Neural cell (in vitro differentiated cells): ENCODE data around the gene TMEM120A. TPM values are rescaled to one million over a fixed set of nuclear protein-coding genes. Genes with fewer than 3 reads are reported as not detected.

Experiments
- H2AFZ ChIP-seq: fragments of 200-600, 300-800 bp; sonication (generic), shearing (Covaris generic); 2 replicates; pipeline ENCODE4 v1.6.0; 2014; ENCODE audit warnings: low read depth, mild to moderate bottlenecking, antibody characterized with exemption, low read length, moderate library complexity
- H3F3A ChIP-seq: fragments of 200-600 bp; shearing (Covaris generic); 2 replicates; pipeline ENCODE4 v1.6.1; 2016; ENCODE audit warnings: mild to moderate bottlenecking, moderate library complexity, mixed read lengths, antibody characterized with exemption, low read length; ENCODE audit not compliant: insufficient read depth, poor library complexity, severe bottlenecking
- H3K27ac ChIP-seq: fragments of 200-600, 300-800 bp; sonication (generic), shearing (Covaris generic); 2 replicates; pipeline ENCODE4 v1.5.1; 2014; ENCODE audit warnings: mild to moderate bottlenecking, low read length, moderate library complexity
- H3K27me3 ChIP-seq: fragments of 300-800, 200-600 bp; sonication (generic), shearing (Covaris generic); 2 replicates; pipeline ENCODE4 v1.6.0; 2014; ENCODE audit warnings: mild to moderate bottlenecking, low read depth, low read length, moderate library complexity; ENCODE audit not compliant: insufficient read depth
- H3K36me3 ChIP-seq: fragments of 300-800, 200-600 bp; sonication (generic), shearing (Covaris generic); 2 replicates; pipeline ENCODE4 v1.5.1; 2014; ENCODE audit warnings: mild to moderate bottlenecking, antibody characterized with exemption, low read length, moderate library complexity; ENCODE audit not compliant: insufficient read depth
- H3K4me2 ChIP-seq: fragments of 300-800, 200-600 bp; sonication (generic), shearing (Covaris generic); 2 replicates; pipeline ENCODE4 v1.6.0; 2014; ENCODE audit warnings: mild to moderate bottlenecking, low read length
- H3K4me3 ChIP-seq: fragments of 300-800, 200-600 bp; sonication (generic), shearing (Covaris generic); 2 replicates; pipeline ENCODE4 v1.5.1; 2014; ENCODE audit warnings: mild to moderate bottlenecking, low read length, moderate library complexity
- H3K79me2 ChIP-seq: fragments of 200-600 bp; shearing (Covaris generic); replicated peaks from 2 replicates; pipeline ENCODE4 v1.6.0; 2014; ENCODE audit warnings: mild to moderate bottlenecking, low read length, moderate library complexity; ENCODE audit not compliant: insufficient read depth
- H3K9ac ChIP-seq: fragments of 300-800, 200-600 bp; sonication (generic), shearing (Covaris generic); 2 replicates; pipeline ENCODE4 v1.6.1; 2016; ENCODE audit warnings: mild to moderate bottlenecking, low read length, mixed read lengths
- H3K9me2 ChIP-seq: fragments of 200-600 bp; shearing (Covaris generic); 2 replicates; pipeline ENCODE4 v1.6.1; 2016; ENCODE audit warnings: mild to moderate bottlenecking, low read length, mixed read lengths; ENCODE audit not compliant: insufficient read depth
- H3K9me3 ChIP-seq: fragments of 200-600, 300-800 bp; sonication (generic), shearing (Covaris generic); 2 replicates; pipeline ENCODE4 v1.6.1; 2016; ENCODE audit warnings: mild to moderate bottlenecking, mixed run types, low read length, moderate library complexity, mixed read lengths
- H4K20me1 ChIP-seq: fragments of 200-600 bp; shearing (Covaris generic); 2 replicates; pipeline ENCODE4 v1.6.1; 2016; ENCODE audit warnings: mild to moderate bottlenecking, mixed run types; ENCODE audit not compliant: insufficient read depth
- EP300 ChIP-seq: fragments of 450-650 bp; conservative IDR thresholded peaks from 2 replicates; pipeline ENCODE4 v1.6.1; 2014; ENCODE audit warnings: antibody characterized with exemption, mild to moderate bottlenecking, moderate library complexity; ENCODE audit not compliant: poor library complexity, severe bottlenecking
- EZH2 ChIP-seq: fragments of 200-600, 300-800 bp; shearing (Covaris generic), sonication (generic); IDR thresholded peaks from 2 replicates; pipeline ENCODE4 v1.6.1; 2014; ENCODE audit warnings: antibody characterized with exemption, low read length, borderline replicate concordance, mild to moderate bottlenecking; ENCODE audit not compliant: insufficient read depth, poor library complexity, severe bottlenecking
- MXI1 ChIP-seq: fragments of 450-650 bp; conservative IDR thresholded peaks from 2 replicates; pipeline ENCODE4 v1.6.1; 2014; ENCODE audit warnings: antibody characterized with exemption, mild to moderate bottlenecking; ENCODE audit not compliant: poor library complexity, severe bottlenecking
- POLR2AphosphoS5 ChIP-seq: IDR thresholded peaks from 2 replicates; pipeline ENCODE4 v1.6.1; 2012
- RAD21 ChIP-seq: fragments of 450-650 bp; conservative IDR thresholded peaks from 2 replicates; pipeline ENCODE4 v1.6.1; 2014; ENCODE audit warnings: antibody characterized with exemption, mild to moderate bottlenecking, moderate library complexity
- SMC3 ChIP-seq: fragments of 450-650 bp; conservative IDR thresholded peaks from 2 replicates; pipeline ENCODE4 v1.6.1; 2014; ENCODE audit warnings: antibody characterized with exemption, mild to moderate bottlenecking, moderate library complexity; ENCODE audit not compliant: poor library complexity
- TAF1 ChIP-seq: IDR thresholded peaks from 2 replicates; pipeline ENCODE4 v1.6.1; 2012; ENCODE audit warnings: low read depth
- polyA plus RNA-seq: library from polyadenylated mRNA; depleted of rRNA; stranded (reverse); fragments of >200 nt; gene quantifications from 2 replicates; pipeline ENCODE4 v1.2.3, GENCODE V29; 2014
- TF ChIP-seq, protein P1 (sequence below): fragments of 450-650 bp; IDR thresholded peaks from 2 replicates; pipeline ENCODE4 v1.5.1; 2014; ENCODE audit warnings: antibody characterized with exemption, mild to moderate bottlenecking, moderate library complexity; ENCODE audit not compliant: poor library complexity, severe bottlenecking
- TF ChIP-seq, protein P2 (sequence below): IDR thresholded peaks from 2 replicates; pipeline ENCODE4 v1.6.1; 2012; ENCODE audit warnings: borderline replicate concordance

Gene TMEM120A
- polyA plus RNA-seq, 1 donor from 2014 or later: 39.1 TPM

DNA sequence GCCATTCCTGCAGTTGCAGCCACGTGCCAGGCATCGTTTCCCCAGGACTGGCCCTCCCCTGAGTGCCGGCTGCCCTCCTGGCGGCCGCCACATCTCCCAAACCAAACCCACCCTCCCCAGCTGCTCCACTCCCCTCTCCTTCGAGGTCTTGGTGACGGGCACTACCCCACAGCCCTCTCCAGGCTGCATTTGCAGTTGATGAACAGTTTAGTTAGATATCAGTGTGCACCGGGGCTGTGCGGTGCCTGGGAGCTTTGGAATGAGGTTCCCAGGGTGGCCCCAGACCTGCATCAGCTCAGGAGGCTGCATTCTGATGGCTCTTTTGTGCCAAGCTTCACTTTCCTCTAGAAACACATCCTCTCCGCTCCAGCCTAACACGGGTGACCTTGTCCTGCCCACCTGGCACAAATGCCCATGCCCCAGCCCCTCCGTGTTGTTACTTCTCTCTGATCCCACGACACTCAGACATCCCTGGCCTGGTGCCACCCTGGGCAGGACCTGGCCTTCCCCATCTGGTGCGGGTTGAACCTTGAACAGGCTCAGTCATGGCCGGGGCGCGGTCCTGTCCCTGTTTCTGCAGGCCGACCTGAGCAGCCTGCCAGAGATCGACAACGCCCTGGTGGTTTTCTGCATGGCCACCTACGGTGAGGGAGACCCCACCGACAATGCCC is 14.5 kb downstream of the TMEM120A start:
- Histone ChIP-seq H3K4me2 (no peak overlapping the region), H4K20me1 (no peaks in the 10 kb centered on the region), H3K4me3 (no peak overlapping the region), H3K9me2 (no peaks in the 10 kb centered on the region), H3K27ac (no peak overlapping the region), H3K27me3 (no peaks in the 10 kb centered on the region), H3K79me2 (no peaks in the 10 kb centered on the region), H3F3A (no peaks in the 10 kb centered on the region), H3K36me3 (no peaks in the 10 kb centered on the region), H2AFZ (no peak overlapping the region), H3K9ac (no peak overlapping the region), H3K9me3 (no peaks in the 10 kb centered on the region)
- TF ChIP-seq EP300 (no peak), RAD21 (no peak), SMC3 (no peak), MXI1 (no peak), POLR2AphosphoS5 (no peak), EZH2 (no peak), TAF1 (no peak)
- TF ChIP-seq, protein P1, sequence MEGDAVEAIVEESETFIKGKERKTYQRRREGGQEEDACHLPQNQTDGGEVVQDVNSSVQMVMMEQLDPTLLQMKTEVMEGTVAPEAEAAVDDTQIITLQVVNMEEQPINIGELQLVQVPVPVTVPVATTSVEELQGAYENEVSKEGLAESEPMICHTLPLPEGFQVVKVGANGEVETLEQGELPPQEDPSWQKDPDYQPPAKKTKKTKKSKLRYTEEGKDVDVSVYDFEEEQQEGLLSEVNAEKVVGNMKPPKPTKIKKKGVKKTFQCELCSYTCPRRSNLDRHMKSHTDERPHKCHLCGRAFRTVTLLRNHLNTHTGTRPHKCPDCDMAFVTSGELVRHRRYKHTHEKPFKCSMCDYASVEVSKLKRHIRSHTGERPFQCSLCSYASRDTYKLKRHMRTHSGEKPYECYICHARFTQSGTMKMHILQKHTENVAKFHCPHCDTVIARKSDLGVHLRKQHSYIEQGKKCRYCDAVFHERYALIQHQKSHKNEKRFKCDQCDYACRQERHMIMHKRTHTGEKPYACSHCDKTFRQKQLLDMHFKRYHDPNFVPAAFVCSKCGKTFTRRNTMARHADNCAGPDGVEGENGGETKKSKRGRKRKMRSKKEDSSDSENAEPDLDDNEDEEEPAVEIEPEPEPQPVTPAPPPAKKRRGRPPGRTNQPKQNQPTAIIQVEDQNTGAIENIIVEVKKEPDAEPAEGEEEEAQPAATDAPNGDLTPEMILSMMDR: no peak
- TF ChIP-seq, protein P2, sequence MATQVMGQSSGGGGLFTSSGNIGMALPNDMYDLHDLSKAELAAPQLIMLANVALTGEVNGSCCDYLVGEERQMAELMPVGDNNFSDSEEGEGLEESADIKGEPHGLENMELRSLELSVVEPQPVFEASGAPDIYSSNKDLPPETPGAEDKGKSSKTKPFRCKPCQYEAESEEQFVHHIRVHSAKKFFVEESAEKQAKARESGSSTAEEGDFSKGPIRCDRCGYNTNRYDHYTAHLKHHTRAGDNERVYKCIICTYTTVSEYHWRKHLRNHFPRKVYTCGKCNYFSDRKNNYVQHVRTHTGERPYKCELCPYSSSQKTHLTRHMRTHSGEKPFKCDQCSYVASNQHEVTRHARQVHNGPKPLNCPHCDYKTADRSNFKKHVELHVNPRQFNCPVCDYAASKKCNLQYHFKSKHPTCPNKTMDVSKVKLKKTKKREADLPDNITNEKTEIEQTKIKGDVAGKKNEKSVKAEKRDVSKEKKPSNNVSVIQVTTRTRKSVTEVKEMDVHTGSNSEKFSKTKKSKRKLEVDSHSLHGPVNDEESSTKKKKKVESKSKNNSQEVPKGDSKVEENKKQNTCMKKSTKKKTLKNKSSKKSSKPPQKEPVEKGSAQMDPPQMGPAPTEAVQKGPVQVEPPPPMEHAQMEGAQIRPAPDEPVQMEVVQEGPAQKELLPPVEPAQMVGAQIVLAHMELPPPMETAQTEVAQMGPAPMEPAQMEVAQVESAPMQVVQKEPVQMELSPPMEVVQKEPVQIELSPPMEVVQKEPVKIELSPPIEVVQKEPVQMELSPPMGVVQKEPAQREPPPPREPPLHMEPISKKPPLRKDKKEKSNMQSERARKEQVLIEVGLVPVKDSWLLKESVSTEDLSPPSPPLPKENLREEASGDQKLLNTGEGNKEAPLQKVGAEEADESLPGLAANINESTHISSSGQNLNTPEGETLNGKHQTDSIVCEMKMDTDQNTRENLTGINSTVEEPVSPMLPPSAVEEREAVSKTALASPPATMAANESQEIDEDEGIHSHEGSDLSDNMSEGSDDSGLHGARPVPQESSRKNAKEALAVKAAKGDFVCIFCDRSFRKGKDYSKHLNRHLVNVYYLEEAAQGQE: no peak

DNA sequence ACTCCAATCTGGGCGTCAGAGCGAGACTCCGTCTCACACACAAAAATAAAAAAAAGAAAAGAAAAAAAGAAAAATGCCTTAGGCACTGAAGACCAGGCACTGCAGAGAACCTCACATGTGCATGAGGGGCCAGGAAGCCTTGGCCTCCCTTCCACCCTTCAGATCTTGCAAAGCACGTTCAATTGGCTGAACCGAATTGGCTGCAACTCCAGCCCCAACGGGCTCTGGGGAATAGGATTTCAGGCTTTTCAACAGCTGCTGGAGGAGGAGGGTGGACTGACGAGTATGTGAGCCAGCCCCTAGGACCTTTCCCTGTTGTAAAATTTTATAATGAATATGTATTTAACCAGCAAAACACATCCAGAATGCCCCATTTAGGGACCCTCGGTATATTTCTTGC is 16.7 kb downstream of the TMEM120A start:
- Histone ChIP-seq H3K4me2 (no peak overlapping the region), H3K9me2 (no peaks in the 10 kb centered on the region), H3K9me3 (no peaks in the 10 kb centered on the region), H3K27ac (no peak overlapping the region), H2AFZ (no peak overlapping the region), H3K4me3 (no peak overlapping the region), H3K79me2 (no peaks in the 10 kb centered on the region), H3K27me3 (no peaks in the 10 kb centered on the region), H4K20me1 (no peaks in the 10 kb centered on the region), H3F3A (no peaks in the 10 kb centered on the region), H3K9ac (no peak overlapping the region), H3K36me3 (no peaks in the 10 kb centered on the region)
- no peak for TF ChIP-seq EZH2
- no peak for TF ChIP-seq POLR2AphosphoS5
- no peak for TF ChIP-seq EP300
- TF ChIP-seq MXI1: no peak
- TF ChIP-seq RAD21: no peak
